ENCODE data around the gene SLC35A2. TPM values are rescaled to one million over a fixed set of nuclear protein-coding genes. Genes with fewer than 3 reads are reported as not detected.

Gene SLC35A2
- total RNA-seq, 1 donor from 2014 or later: 21.9 TPM

- H3K36me3 ChIP-seq (ENCODE audit: control insufficient read depth, insufficient read depth, low read length): no peaks in the 10 kb centered on the region
- DNase-seq (ENCODE audit: low read depth): no peak
- FAIRE-seq: no peak
- TF ChIP-seq, protein P1, sequence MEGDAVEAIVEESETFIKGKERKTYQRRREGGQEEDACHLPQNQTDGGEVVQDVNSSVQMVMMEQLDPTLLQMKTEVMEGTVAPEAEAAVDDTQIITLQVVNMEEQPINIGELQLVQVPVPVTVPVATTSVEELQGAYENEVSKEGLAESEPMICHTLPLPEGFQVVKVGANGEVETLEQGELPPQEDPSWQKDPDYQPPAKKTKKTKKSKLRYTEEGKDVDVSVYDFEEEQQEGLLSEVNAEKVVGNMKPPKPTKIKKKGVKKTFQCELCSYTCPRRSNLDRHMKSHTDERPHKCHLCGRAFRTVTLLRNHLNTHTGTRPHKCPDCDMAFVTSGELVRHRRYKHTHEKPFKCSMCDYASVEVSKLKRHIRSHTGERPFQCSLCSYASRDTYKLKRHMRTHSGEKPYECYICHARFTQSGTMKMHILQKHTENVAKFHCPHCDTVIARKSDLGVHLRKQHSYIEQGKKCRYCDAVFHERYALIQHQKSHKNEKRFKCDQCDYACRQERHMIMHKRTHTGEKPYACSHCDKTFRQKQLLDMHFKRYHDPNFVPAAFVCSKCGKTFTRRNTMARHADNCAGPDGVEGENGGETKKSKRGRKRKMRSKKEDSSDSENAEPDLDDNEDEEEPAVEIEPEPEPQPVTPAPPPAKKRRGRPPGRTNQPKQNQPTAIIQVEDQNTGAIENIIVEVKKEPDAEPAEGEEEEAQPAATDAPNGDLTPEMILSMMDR (IDR thresholded peaks at IDR 0.05; ENCODE audit: insufficient read depth, low read length, severe bottlenecking): no peak
- no peaks in the 10 kb centered on the region for H3K27me3 ChIP-seq (ENCODE audit: control insufficient read depth, insufficient read depth, low read length)
- peak overlapping the region; percentile 54 for H3K4me3 ChIP-seq (ENCODE audit: low read depth, low read length)
Measured at GRCh38 chrX:48956728-48957414, 45.4 kb upstream of the SLC35A2 start.

DNA sequence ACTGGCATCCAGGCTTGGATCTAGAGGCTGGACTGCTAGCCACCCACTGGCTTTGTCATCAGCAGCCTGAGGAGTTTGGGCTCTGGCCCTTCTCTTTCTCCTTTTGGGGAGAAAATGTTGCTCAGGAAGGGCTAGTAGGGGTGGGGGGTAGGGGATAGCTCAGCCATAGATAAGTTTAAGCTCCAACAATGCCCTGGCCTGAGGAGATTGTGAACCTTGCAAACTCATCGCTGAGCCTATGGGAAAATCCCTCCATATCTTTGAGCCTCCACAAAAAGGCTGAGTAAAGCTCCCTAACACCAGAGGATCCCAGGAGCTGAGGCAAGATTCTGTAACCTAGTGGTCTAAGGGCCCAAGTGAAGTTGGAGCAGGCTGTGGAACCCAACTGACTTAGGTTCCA is 37.1 kb upstream of the SLC35A2 start:
- Histone ChIP-seq H3K4me3 (ENCODE audit: low read depth, low read length) (no peak overlapping the region), H3K36me3 (ENCODE audit: control insufficient read depth, insufficient read depth, low read length) (peaks cover 2% of the 10 kb centered on the region), H3K27me3 (ENCODE audit: control insufficient read depth, insufficient read depth, low read length) (no peaks in the 10 kb centered on the region)
- DNase-seq (ENCODE audit: low read depth) (no peak), FAIRE-seq (no peak)
- TF ChIP-seq, protein P1 (IDR thresholded peaks at IDR 0.05; ENCODE audit: insufficient read depth, low read length, severe bottlenecking): no peak

- TF ChIP-seq, protein P1 (IDR thresholded peaks at IDR 0.05; ENCODE audit: insufficient read depth, low read length, severe bottlenecking): peak; percentile 61
- FAIRE-seq: no peak
- Histone ChIP-seq H3K36me3 (ENCODE audit: control insufficient read depth, insufficient read depth, low read length) (peaks cover 2% of the 10 kb centered on the region), H3K27me3 (ENCODE audit: control insufficient read depth, insufficient read depth, low read length) (no peaks in the 10 kb centered on the region), H3K4me3 (ENCODE audit: low read depth, low read length) (no peak overlapping the region)
- DNase-seq (ENCODE audit: low read depth): peak; percentile 8
Measured at GRCh38 chrX:48945517-48946348, 34.3 kb upstream of the SLC35A2 start.

DNA sequence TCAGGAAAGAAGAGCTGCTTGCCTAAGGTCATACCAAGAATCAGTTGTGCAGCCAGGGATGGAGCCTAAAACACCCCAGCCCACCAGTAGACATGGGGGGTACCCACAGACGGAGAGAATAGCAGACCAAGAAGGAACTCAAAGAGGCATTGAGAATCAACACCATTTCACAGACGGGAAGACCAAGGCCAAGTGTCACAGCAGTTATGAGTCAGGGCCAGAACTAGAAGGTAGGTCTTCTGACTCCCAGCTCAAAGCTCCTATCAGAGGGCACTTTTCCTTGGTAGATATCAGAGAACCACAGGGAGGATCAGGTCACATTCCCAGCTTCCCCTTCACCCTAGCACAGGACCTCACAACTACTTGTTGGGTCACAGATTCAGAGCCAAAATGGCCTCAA is 31.4 kb upstream of the SLC35A2 start:
- H3K27me3 ChIP-seq (ENCODE audit: control insufficient read depth, insufficient read depth, low read length): no peaks in the 10 kb centered on the region
- FAIRE-seq: no peak
- H3K36me3 ChIP-seq (ENCODE audit: control insufficient read depth, insufficient read depth, low read length): peaks cover 2% of the 10 kb centered on the region
- no peak for DNase-seq (ENCODE audit: low read depth)
- TF ChIP-seq, protein P1 (IDR thresholded peaks at IDR 0.05; ENCODE audit: insufficient read depth, low read length, severe bottlenecking): no peak
- H3K4me3 ChIP-seq (ENCODE audit: low read depth, low read length): no peak overlapping the region

DNA sequence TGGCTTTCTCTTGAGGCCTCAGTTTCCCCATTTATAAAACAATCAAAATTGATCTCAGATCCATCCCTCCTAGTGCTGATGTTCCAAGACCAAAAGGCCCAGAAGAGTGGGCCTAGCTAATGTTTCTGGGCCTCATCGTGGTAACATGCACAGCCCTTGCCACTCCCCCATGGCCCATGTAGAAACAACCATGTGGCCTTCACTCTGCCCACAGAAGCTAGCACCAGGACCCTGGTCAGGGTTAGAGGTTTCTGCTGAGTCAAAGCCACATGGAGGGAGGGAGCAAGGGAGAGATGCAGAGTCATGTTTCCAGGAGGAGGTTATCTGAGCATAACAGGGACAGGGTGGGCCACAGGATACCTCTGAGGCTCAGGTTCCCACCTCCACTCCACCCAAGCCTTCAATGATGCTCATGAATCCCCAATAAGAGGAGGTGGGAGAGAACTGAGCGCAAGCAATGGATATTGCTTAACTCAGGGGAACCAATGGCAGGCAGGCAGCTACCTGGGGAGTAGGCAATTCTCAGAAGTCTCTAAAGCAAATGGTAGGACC is 29.0 kb upstream of the SLC35A2 start:
- H3K27me3 ChIP-seq (ENCODE audit: control insufficient read depth, insufficient read depth, low read length): no peaks in the 10 kb centered on the region
- no peak for DNase-seq (ENCODE audit: low read depth)
- H3K4me3 ChIP-seq (ENCODE audit: low read depth, low read length): no peak overlapping the region
- H3K36me3 ChIP-seq (ENCODE audit: control insufficient read depth, insufficient read depth, low read length): peaks cover 2% of the 10 kb centered on the region
- no peak for FAIRE-seq
- TF ChIP-seq, protein P1 (IDR thresholded peaks at IDR 0.05; ENCODE audit: insufficient read depth, low read length, severe bottlenecking): no peak
